Gastrocnemius medialis (tissue), 4 donors: ENCODE data around the gene OCSTAMP.

Source experiments
- POLR2A ChIP-seq, 2 donors: fragments of 450-650 bp; IDR thresholded peaks; one replicate each; pipeline ENCODE4 v1.6.1; 2017; ENCODE audit warnings: antibody characterized with exemption in 2 of 2, mild to moderate bottlenecking in 2 of 2, moderate library complexity in 2 of 2
- TF ChIP-seq, protein P1 (sequence below), 5 experiments: fragments of 450-650 bp in 3 of 5; fragments of 200-600 bp in 2 of 5; sonication (generic) in 2 of 5; IDR thresholded peaks in 4 of 5; conservative IDR thresholded peaks in 1 of 5; 1 replicate in 4 of 5; 2 replicates in 1 of 5; pipeline ENCODE4 v1.5.1; 2016 to 2019; ENCODE audit warnings: antibody characterized with exemption in 5 of 5, mild to moderate bottlenecking in 3 of 5, moderate library complexity in 3 of 5

DNA sequence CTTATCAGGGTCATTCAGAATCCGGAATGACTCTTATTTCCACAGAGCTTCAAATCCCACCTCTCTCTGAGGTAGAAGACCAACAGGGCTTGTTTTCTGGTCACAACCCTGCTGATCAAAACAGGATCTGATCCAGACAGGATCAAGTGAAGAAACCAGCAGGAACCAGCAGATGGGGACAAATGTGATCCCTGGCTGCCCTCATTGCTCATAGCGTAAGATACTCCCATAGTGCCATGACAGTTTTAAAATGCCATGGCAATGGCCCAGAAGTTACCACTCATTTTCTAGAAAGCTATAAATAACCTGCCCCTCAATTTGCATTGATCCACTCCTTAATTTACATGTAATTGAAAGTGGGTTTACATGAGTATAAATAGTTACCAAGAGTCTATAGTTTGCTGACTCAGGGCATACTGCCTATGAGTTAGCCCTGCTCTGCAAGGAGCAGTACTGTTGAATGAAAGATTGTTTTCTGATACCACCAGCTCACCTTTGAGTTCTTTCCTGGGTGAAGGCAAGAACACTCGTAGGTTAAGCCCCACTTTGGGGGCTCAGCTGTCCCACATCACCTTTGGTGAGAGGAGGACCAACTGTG is 30.9 kb downstream of the OCSTAMP start:
- TF ChIP-seq, protein P1, sequence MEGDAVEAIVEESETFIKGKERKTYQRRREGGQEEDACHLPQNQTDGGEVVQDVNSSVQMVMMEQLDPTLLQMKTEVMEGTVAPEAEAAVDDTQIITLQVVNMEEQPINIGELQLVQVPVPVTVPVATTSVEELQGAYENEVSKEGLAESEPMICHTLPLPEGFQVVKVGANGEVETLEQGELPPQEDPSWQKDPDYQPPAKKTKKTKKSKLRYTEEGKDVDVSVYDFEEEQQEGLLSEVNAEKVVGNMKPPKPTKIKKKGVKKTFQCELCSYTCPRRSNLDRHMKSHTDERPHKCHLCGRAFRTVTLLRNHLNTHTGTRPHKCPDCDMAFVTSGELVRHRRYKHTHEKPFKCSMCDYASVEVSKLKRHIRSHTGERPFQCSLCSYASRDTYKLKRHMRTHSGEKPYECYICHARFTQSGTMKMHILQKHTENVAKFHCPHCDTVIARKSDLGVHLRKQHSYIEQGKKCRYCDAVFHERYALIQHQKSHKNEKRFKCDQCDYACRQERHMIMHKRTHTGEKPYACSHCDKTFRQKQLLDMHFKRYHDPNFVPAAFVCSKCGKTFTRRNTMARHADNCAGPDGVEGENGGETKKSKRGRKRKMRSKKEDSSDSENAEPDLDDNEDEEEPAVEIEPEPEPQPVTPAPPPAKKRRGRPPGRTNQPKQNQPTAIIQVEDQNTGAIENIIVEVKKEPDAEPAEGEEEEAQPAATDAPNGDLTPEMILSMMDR (IDR thresholded peaks at IDR 0.05 in 4 of 5, conservative IDR thresholded peaks at IDR 0.05 in 1 of 5): no peak
- TF ChIP-seq POLR2A (IDR thresholded peaks at IDR 0.05): no peak
